Measurements from ENCODE around the gene SLC25A3.
"Not testable (repeated sequence)": the region's sequence is repeated elsewhere in the genome, so short reads cannot be mapped to it uniquely, and the experiment has no call there.

The SLC25A3 gene

DNA sequence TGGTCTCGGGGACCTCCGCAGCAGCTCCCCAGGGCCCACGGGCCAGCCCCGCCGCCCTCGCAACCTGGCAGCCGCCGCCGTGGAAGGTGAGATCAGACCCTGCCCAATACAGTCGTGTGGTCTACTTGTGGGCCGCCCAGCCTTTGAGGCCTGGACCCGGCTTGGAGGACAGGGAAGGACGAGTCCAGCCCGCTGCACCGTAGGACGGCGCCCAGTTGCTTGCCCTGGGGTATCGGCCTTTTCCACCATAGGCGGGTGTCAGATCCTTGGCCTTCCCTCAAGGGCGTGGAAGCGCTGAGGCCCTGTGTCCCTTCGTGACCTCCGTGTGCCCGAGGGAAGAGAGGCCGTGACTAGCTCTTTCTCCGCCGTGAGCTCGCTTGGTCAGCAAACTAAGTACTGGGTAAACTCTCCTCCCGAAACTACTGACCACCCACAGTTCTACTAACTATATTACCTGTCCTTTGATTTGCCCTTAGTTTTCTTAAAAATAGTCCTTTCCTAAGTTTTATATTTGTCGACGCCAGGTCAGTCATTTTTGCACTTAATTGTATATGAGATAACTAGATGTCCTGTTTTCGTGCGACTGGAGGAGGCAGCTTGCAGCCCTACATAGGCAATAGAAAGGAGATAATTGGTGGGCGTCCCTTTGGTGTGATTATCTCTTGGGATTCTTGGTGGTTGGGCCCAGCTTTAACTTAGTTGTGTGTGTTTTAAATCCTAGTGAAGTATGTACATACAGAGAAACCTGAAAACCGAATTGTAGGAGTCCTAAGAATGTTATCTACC, 757 bp downstream of the SLC25A3 start:
- peak; percentile 10 to 25 for DNase-seq (ENCODE audit: low read depth in 2 of 2)

DNA sequence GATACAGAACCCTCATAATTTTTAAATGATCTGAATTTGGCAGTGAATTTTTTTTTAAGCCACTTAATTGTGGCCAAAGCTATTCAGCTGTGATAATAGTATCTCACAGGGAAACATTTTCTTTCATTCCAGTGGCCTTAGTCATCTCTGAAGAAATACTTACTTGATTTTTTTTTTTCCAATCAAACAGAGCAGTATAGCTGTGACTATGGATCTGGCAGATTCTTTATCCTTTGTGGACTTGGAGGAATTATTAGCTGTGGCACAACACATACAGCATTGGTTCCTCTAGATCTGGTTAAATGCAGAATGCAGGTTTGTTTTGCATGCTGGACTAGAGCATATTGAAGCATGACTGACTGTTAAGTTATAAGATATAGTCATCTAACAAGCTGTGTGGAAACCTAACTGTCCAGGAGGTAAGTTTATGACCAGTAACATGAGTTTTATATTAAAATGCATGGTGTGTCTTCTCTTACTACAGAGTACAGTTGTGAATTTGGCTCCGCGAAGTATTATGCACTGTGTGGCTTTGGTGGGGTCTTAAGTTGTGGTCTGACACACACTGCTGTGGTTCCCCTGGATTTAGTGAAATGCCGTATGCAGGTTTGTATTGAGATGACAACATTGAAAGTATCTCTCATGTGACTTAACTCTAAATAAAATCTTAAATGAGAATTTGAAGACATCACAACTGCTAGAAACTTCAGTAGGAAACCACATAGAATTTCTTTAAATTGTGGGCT, 1.9 kb downstream of the SLC25A3 start:
- no peak for DNase-seq (ENCODE audit: low read depth in 2 of 2)

DNA sequence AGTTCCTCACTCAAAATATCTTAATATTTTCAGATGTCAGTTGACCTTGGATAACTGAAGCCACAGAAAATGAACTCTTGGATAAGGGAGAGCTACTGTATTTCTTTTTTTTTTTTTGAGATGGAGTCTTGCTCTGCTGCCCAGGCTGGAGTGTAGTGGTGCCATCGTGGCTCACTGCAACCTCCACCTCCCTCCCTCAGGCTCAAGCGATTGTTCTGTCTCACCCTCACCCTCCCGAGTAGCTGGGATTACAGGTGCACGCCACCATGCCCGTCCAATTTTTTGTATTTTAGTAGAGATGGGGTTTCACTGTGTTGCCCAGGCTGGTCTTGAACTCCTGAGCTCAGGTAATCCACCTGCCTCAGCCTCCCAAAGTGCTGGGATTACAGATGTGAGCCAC, 3.8 kb downstream of the SLC25A3 start:
- DNase-seq (ENCODE audit: low read depth in 2 of 2) = not testable (repeated sequence)

DNA sequence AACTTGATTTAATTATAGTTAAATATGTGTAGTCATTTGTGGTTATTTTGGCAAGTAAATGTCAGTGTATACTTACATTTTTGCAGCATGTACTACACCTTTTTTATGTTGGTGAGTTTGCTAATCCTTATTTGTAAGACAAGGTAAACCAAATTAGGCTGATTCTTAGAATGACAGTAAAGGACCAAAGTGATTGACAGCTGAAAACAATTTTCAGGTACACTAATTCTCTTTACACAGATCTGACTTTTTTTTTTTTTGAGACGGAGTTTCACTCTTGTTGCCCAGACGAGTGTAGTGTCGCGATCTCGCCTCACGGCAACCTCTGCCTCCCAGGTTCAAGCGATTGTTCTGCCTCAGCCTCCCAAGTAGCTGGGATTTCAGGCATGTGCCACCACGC, 8.4 kb downstream of the SLC25A3 start:
- no peak for DNase-seq (ENCODE audit: low read depth in 2 of 2)

DNA sequence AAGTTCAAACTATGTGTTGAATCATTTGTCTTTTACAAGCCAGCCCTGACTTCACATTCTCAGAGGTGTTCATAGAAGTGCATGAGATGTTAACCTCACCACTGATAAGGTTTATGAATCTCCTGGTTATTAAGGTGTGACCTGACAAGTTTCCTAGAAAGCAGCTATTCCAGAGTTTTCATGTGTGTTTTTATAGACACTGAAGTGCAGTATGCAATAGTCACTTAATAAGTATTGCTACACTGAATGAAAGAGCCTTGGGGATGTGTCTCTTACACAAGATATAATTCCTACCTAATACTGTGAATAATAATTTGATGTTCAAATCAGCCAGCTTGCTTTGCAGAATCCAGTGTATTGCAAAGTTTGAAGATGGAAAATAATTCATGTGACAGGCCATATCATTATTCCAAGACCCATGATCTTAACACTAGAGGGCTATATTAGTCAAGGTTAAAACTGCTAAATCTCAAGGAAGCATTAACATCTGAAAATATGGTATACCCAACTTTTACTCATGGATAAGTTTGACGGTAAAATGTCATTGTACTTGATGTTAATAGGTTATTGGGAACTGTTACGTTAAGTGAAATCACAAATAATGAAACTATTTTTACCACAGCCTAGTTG, 13.0 kb downstream of the SLC25A3 start:
- DNase-seq (ENCODE audit: low read depth in 2 of 2) = no peak

DNA sequence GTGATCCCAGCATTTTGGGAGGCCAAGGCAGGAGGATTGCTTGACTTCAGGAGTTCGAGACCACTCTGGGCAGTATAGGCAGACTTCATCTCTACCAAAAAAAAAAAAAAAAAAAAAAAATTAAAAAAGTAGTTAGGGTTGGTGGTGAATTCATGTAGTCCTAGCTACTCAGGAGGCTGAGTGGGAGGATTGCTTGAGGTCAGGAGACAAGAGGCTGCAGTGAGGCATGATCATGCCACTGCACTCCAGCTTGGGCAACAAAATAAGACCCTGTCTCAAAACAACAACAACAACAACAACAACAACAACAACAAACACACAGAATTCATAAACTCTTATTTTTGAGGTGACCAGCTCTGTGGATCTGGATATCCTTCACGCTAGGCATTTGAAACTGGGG, 17.1 kb downstream of the SLC25A3 start:
- DNase-seq (ENCODE audit: low read depth in 2 of 2) = no peak

DNA sequence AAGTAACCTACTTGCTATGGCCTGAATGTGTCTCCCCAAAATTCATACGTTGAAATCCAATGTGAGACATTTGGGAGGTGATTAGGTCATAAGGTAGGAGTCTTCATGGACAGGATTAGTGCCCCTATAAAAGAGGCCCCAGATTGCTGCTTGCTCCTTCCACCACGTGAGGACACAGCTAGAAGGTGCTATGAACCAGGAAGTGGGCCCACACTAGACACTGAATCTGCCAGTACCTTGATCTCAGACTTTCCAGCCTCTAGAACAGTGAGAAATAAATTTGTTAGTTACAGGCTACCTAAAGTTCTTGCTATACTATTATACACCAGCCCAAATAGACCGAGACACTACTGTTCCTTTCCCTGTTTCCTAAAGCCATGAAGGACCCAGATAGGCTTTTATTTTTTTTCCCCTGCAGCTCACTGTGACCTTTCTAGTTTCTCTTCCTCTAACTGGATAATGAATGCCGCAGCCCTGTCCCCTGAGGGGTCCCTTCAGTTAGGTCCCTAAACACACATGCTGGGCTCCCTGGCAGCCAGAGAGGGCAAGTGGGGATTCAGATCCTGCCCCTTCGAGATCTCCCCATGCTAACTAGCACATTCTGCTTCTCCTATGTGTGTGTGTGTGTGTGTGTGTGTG, 19.3 kb downstream of the SLC25A3 start:
- no peak for DNase-seq (ENCODE audit: low read depth in 2 of 2)

DNA sequence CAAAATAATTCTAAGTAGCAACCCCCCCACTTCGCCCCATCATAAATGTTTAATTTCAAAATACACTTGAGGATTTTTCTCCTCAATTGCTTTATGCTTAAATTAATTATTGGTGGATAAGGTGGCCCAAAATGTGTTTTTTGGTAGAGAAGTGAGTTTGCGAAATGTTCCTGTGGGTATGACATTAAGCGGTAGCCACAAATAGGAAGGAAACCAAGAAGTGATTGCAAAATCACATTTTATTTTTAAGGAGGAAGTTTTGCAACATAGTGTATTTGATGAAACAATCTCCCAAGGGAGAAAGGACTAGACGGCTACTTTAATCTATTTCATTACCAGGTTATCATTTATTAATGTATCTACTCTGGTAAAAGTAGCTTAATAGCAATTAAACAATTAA, 25.5 kb downstream of the SLC25A3 start:
- DNase-seq (ENCODE audit: low read depth in 2 of 2) = no peak

DNA sequence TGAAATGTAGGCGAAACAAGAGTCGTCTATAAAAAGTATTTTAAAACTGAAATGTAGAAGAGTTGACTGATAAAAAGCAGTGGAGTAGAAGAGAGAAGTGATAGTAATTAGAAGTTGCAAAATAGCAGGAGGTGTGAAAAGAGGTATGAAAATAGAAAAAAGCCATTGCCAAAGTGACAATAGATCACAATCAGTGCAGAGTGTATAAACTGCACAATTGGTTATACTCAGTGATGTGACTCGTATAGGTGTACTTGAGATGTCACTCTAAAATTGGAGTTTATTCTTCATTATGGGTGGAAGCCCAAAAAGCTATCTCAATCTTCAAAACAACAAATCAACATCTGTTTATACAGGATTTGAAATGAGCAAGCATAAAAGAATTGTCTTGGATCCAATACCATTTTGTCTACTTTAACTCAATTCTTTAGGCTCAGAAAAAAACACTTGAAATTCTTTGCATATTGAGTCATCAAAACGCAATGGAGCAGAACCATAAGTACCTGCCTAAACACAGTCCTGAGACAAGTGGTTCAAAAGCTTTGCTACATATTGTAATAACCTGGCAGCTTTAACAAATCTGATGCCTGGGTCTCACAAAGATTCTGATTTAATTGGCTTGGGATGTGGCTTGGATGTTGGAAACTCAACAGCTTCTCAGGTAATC, 42.3 kb downstream of the SLC25A3 start:
- DNase-seq (ENCODE audit: low read depth in 2 of 2) = no peak

DNA sequence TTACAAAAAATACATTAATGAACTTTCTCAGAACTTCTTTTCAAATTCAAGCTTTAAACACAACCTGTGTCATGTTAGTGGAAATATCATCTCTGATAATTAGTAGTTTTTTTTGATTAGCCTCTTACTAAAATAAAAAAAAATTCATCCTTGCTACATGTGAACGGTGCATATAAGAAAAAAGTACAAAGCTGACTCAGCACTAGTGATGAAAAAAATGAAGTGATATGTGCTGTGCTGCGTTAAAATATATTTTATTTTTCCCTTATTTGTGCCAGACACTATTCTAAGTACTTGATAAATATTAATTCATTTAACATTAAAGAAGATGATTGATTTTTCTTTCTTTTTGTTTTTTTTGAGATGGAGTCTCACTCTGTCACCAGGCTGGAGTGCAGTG, 43.6 kb downstream of the SLC25A3 start:
- DNase-seq (ENCODE audit: low read depth in 2 of 2) = no peak

DNA sequence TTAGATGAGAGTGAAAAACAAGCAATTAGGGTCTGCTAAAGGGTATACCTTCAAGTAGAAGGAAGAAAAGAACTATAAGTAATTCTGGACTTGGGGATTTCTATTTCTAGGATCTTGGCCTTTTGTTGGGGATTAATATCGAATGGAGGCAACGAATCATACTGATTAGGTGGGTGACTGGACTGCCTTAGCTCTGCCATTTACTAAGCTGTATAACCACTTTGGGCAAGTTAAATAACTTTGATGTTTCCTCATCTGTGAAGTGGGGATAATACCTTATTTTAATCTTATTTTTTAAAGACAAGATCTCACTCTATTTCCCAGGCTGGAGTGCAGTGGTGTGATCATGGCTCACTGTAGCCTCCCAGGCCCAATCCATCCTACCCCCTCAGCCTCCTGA, 44.5 kb downstream of the SLC25A3 start:
- no peak for DNase-seq (ENCODE audit: low read depth in 2 of 2)

DNA sequence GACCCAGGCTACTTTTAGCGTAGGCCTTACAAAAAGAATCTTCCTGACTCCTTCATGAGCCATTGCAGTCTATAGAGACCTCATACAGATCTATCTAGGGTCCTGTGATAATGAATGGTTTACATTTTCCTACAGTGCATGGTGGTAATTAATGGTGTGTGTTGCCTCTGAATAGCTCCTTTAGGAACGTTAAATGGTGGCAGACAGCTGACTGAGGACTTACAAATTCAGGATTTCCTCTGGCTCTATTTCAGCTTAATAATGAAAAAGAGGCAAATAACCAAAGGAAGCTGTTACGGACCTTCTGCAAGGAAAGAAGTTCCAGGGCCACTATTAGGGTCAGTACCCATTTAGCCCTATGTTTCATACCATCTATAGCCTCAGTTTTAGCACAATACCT, 46.0 kb downstream of the SLC25A3 start:
- no peak for DNase-seq (ENCODE audit: low read depth in 2 of 2)

DNA sequence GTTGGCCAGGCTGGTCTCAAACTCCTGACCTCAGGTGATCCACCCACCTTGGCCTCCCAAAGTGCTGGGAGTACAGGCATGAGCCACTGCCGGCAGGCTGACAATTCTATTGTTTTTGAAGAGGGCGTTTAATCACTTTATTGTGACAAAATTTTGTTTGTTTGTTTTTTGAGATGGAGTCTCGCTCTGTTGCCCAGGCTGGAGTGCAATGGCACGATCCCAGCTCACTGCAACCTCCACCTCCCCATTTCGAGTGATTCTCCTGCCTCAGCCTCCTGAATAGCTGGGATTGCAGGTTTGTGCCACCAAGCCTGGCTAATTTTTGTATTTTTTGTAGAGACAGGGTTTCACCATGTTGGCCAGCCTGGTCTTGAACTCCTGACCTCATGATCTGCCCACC, 49.3 kb downstream of the SLC25A3 start:
- not testable (repeated sequence) for DNase-seq (ENCODE audit: low read depth in 2 of 2)

DNA sequence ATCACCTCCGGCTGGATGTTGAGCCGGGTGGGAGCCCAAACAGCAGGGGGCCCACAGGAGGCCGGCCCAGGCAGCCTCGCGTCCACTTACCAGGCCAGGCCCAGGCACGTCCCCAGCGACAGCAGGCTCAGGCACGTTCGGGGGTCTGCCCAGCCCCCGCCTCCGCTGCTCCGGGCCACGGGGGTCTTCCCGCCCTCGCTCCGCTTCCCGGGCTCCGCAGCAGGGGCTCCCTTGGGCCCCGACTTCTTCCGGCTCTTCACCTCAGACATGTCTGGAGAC, 50.9 kb downstream of the SLC25A3 start:
- DNase-seq (ENCODE audit: low read depth in 2 of 2) = no peak

DNA sequence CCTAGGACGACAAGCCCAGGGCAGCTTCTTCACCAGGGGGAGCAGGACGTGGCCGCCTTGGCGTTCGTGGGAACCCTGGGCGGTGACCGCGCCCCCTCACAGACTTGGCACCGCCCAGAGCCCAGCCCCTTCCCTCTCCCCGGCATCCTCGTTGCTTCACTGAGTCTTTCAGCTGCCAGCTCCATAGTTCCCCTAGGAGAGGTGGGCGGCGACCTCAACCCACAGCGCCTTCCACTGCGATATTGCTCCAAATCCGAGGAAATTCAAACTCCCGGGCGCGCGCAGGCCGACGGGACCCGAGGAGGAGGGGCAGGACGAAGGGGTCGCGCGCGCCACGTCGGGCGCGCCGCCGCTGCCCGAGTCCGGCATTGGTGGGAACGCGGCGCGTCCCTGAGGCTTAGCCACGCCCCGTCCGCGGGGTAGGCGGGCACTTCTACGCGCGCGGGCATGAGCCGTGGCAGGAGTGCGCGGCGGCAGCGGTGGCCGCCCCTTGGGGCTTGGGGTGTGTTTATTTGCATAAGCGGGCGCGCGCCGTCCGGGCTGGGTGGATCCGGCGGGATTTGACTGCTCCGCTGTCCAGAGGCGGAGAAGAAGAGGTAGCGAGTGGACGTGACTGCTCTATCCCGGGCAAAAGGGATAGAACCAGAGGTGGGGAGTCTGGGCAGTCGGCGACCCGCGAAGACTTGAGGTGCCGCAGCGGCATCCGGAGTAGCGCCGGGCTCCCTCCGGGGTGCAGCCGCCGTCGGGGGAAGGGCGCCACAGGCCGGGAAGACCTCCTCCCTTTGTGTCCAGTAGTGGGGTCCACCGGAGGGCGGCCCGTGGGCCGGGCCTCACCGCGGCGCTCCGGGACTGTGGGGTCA, 51.5 kb downstream of the SLC25A3 start, which contains the start of the genes APAF1 and IKBIP:
Gene APAF1 (plus strand): TSS at position 579 of the 860 bp plus-strand sequence. CDS start 3,070 bp downstream, outside the sequence.
Gene IKBIP (minus strand): TSS at position 77 of the 860 bp plus-strand sequence. CDS start 87 bp downstream, outside the sequence.
- DNase-seq (ENCODE audit: low read depth in 2 of 2) = peak; percentile 93 to 97

DNA sequence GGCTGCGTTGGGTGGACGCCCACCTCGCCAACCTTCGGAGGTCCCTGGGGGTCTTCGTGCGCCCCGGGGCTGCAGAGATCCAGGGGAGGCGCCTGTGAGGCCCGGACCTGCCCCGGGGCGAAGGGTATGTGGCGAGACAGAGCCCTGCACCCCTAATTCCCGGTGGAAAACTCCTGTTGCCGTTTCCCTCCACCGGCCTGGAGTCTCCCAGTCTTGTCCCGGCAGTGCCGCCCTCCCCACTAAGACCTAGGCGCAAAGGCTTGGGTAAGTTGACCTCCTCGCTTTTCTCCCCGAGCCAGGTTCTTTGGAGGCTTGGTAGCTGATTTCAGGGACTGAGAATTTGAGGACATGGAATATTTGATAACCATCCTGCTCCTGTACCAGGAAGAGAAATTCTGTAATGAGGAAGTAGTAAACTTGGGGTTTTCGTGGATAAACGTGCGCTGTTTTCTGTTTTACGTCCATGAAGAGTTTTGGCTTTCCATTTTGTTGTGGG, 52.1 kb downstream of the SLC25A3 start:
- DNase-seq (ENCODE audit: low read depth in 2 of 2) = no peak

DNA sequence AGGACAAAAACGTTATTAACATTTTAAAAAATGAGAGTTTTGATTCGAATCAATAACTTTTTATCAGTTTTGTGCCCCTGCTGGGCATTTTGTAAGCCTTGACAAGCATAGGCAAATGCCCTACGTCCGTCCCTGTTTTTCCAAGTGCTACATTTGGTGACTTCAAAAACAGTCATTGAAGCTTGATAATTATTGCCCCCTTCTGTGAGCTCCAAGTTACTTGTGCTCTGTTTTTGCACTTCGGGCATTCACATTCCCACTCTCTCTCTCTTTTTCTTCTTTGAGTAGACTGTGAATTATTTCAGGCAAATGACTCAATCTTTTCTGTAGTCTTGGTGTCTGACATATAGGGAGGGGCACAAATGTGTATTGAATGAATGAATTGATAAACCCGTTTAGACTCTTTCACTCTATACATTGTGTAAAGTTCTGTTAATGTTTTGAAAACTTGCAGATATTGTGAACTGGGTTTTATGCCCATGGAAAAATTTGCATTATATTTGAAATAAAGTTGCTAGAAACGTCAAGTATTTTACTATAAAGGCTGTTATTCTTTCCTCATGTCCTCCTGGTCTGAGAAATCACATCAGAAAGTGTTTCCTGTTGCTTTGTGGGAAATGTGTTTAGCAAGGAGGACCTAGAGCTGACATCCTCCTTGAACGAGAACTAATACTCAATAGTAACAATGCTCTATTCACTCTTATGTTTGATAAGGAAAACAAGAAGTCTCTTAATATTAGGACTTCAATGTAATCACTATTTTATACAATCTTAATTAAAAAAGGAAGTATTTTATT, 53.0 kb downstream of the SLC25A3 start:
- DNase-seq (ENCODE audit: low read depth in 2 of 2) = no peak

DNA sequence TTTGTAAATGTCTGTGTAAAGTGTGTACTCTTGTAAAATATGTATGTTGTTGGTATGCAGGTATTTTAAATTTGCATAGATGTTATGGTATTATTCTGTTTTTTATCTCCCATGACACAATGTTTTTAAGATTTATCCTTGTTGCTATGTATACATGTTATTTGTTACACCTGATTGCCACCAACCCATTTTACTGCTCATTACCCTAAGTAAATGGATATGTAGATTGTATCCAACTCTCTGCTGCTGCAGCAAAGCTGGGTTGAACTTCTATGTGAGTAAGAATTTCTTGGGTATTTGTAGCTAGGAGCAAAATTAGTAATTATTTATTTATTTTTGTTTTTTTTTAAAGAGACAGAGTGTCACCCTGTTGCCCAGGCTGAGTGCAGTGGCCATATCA, 57.8 kb downstream of the SLC25A3 start:
- DNase-seq (ENCODE audit: low read depth in 2 of 2) = no peak

DNA sequence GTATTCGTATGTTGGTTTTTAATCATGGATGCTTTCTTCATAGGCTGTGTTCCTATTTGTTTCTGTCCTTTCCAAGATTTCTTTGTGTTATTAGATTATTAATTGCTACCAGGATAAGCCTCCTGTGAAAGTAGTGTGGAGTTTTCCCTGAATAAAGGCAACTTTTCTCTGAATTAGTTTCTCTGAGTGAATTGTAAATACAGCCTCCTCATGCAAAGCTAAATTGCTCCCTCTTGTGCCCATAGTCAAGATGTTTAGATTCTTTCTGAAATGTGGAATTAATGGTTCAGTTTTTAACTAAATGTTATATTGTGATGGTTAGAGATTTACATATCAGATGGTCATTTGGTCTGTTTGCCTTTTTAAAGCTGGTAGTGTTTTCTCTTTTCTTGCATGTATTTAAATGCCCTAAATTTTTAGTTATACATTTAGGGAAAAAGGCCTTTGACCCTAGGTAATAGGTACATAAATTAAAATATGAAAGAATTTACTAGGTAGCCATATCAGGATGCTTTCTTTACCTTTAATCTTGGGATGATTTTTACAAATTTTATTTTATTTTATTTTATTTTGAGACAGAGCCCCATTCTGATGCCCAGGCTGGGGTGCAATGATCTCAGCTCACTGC, 60.5 kb downstream of the SLC25A3 start:
- DNase-seq (ENCODE audit: low read depth in 2 of 2) = no peak
